Measurements from ENCODE around the gene KPNB1.

- TF ChIP-seq EZH2 (IDR thresholded peaks at IDR 0.05; ENCODE audit: low read length) (no peak), CTCF (optimal IDR thresholded peaks at IDR 0.05 in 1 of 3, IDR thresholded peaks at IDR 0.05 in 1 of 3, conservative IDR thresholded peaks at IDR 0.05 in 1 of 3; ENCODE audit: extremely low read depth in 1 of 3, insufficient read depth in 2 of 3, low read length in 3 of 3) (no peak)
Measured at GRCh38 chr17:47634870-47635269, 14.8 kb upstream of the KPNB1 start.

All from keratinocyte (primary cell).